Prostate gland (tissue), 2 donors: ENCODE measurements around the gene GPATCH2L. TPM values are rescaled to one million over a fixed set of nuclear protein-coding genes. Genes with fewer than 3 reads are reported as not detected.

Source experiments
- DNase-seq: peaks from one replicate; pipeline ENCODE4 v3.0.0-alpha.2; 2019; ENCODE audit warnings: low spot score
- H3K27ac ChIP-seq, 2 donors: fragments of 200-600 bp; sonication (generic); 2 replicates each; pipeline ENCODE4 v1.5.1; 2017 to 2019
- H3K27me3 ChIP-seq: fragments of 200-600 bp; sonication (generic); replicated peaks from 2 replicates; pipeline ENCODE4 v1.5.1; 2019; ENCODE audit not compliant: insufficient read depth
- H3K36me3 ChIP-seq, 2 donors: fragments of 200-600 bp; sonication (generic); 1 replicate in 1 of 2; 2 replicates in 1 of 2; pipeline versions ENCODE4 v1.5.1 to v1.8.1; 2017 to 2019
- H3K4me1 ChIP-seq: fragments of 200-600 bp; sonication (generic); replicated peaks from 2 replicates; pipeline ENCODE4 v1.5.1; 2019
- H3K4me3 ChIP-seq, 2 donors: fragments of 200-600 bp; sonication (generic); 2 replicates each; pipeline ENCODE4 v1.5.1; 2017 to 2019
- H3K9me3 ChIP-seq: fragments of 200-600 bp; sonication (generic); 2 replicates; pipeline ENCODE4 v1.5.1; 2017
- POLR2A ChIP-seq: fragments of 450-650 bp; IDR thresholded peaks from one replicate; pipeline ENCODE4 v1.6.1; 2016; ENCODE audit warnings: antibody characterized with exemption, mild to moderate bottlenecking
- POLR2AphosphoS5 ChIP-seq: sonication (generic); formaldehyde crosslinking; IDR thresholded peaks from one replicate; pipeline ENCODE4 v1.6.1; 2017; ENCODE audit warnings: antibody characterized with exemption
- WGBS: methylation state at CpG from one replicate; pipeline ENCODE4 v1.1.5; 2018; 5-methylcytosine and 5-hydroxymethylcytosine counted together
- intact Hi-C: fragments of 100-400 bp; cut with DNase I; formaldehyde crosslinking; loops from one replicate; pipeline ENCODE4 v1.14.2; 2022
- total RNA-seq, 2 donors: library from RNA; depleted of rRNA; stranded (reverse); fragments of >200 nt; gene quantifications; one replicate each; pipeline ENCODE4 v1.1.0, GENCODE V29; 2016
- TF ChIP-seq, protein P1 (sequence below), 4 experiments: fragments of 200-600 bp in 2 of 4; fragments of 450-650 bp in 2 of 4; sonication (generic) in 2 of 4; IDR thresholded peaks; 1 replicate in 3 of 4; 2 replicates in 1 of 4; pipeline ENCODE4 v1.5.1; 2016 to 2019; ENCODE audit warnings: antibody characterized with exemption in 4 of 4, mild to moderate bottlenecking in 2 of 4, moderate library complexity in 2 of 4

Gene GPATCH2L
- total RNA-seq, 2 donors from 2014 or later, result 39.0 to 60.3 TPM

DNA sequence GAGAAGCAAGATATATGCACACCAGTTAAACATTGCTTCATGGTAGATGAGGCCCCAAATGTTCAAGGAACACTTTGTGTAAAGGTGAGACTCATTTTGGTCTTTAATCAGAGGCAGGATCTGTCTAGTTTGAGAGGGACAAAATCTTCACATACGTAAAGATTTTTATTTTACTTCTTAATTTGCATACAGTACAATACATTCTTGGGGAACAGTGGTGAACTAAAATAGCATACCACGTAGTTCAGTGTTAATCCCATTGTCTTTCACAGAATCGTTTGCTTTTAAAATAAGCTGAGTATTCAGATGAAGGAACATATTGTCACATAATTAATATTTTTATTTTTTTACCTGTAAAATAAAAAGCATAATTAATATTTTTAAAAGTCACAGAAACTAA is 43.3 kb downstream of the GPATCH2L start:
- Histone ChIP-seq H3K27ac (no peak overlapping the region), H3K36me3 (no peaks in the 10 kb centered on the region), H3K9me3 (no peaks in the 10 kb centered on the region), H3K27me3 (no peaks in the 10 kb centered on the region), H3K4me3 (no peak overlapping the region), H3K4me1 (no peaks in the 10 kb centered on the region)
- WGBS, result 87% methylated on average over 3 of the region's 3 CpGs
- no peak for TF ChIP-seq POLR2A
- TF ChIP-seq, protein P1, sequence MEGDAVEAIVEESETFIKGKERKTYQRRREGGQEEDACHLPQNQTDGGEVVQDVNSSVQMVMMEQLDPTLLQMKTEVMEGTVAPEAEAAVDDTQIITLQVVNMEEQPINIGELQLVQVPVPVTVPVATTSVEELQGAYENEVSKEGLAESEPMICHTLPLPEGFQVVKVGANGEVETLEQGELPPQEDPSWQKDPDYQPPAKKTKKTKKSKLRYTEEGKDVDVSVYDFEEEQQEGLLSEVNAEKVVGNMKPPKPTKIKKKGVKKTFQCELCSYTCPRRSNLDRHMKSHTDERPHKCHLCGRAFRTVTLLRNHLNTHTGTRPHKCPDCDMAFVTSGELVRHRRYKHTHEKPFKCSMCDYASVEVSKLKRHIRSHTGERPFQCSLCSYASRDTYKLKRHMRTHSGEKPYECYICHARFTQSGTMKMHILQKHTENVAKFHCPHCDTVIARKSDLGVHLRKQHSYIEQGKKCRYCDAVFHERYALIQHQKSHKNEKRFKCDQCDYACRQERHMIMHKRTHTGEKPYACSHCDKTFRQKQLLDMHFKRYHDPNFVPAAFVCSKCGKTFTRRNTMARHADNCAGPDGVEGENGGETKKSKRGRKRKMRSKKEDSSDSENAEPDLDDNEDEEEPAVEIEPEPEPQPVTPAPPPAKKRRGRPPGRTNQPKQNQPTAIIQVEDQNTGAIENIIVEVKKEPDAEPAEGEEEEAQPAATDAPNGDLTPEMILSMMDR (IDR thresholded peaks at IDR 0.05), result no peak
- no peak for TF ChIP-seq POLR2AphosphoS5
- DNase-seq, result no peak
- intact Hi-C loops, result no loop called here

DNA sequence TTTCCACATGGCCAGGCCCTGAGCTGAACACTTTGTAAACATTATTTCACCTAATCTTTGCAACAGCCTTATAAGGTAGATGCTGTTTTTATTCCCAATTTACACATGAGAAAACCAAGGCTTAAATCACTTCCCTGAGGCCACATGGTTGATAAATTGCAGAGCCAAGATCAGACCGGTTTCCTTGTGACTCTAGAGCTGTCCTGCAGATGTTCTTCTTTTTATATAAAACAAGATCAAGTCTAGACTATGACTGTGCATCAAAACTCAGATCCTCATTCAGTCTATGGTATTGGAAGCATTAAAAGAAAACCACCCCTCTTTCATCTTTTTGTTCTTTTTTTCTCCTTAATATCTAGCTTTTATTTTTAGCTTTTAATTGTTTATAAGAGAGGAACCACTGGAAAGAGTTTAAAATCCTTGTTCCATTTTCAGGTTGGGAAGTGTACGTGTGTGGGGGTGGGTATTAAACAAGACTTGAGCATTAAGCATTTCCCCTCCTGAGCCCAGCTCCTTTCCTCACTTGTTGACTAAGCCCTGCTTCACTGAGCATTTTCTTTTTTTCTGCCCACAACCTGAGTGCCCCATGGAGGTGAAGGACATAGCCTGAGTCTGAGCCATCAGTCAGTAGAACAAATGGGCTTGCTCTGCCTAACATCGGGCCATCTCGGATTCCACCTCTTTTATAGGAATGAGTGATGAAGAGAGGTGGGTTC is 45.4 kb downstream of the GPATCH2L start:
- TF ChIP-seq POLR2A (no peak), POLR2AphosphoS5 (no peak)
- TF ChIP-seq, protein P1 (IDR thresholded peaks at IDR 0.05), result no peak
- no peaks in the 10 kb centered on the region for H3K36me3 ChIP-seq
- H3K27me3 ChIP-seq, result no peaks in the 10 kb centered on the region
- 64% methylated on average over 4 of the region's 4 CpGs for WGBS
- no peak overlapping the region for H3K4me3 ChIP-seq
- no peaks in the 10 kb centered on the region for H3K4me1 ChIP-seq
- no peak for DNase-seq
- intact Hi-C loops, result no loop called here
- no peak overlapping the region for H3K27ac ChIP-seq
- H3K9me3 ChIP-seq, result no peaks in the 10 kb centered on the region

DNA sequence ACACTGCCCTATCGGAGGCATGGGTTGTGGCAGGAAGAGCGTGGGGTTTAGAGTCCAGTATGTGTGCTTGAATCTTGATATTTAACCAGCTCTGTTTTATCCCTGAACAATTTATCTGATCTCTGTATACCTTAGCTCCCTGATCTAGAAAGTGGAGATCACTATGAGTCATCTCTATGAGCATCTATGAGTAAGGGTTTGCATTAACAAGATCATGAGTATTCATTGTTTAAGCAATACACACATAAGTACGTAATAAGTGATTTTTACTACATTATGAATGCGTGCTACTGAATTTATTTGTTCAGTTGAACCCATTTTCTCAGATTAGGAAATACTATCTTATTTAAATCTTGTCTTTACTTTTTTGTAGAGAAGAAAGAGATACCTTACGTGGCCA is 49.4 kb downstream of the GPATCH2L start:
- intact Hi-C loops, result no loop called here
- H3K27me3 ChIP-seq, result no peaks in the 10 kb centered on the region
- no peaks in the 10 kb centered on the region for H3K36me3 ChIP-seq
- no peak overlapping the region for H3K4me3 ChIP-seq
- H3K9me3 ChIP-seq, result no peaks in the 10 kb centered on the region
- H3K27ac ChIP-seq, result no peak overlapping the region
- 90% methylated on average over 5 of the region's 5 CpGs for WGBS
- TF ChIP-seq, protein P1 (IDR thresholded peaks at IDR 0.05), result no peak
- TF ChIP-seq POLR2A (no peak), POLR2AphosphoS5 (no peak)
- H3K4me1 ChIP-seq, result no peaks in the 10 kb centered on the region
- no peak for DNase-seq

DNA sequence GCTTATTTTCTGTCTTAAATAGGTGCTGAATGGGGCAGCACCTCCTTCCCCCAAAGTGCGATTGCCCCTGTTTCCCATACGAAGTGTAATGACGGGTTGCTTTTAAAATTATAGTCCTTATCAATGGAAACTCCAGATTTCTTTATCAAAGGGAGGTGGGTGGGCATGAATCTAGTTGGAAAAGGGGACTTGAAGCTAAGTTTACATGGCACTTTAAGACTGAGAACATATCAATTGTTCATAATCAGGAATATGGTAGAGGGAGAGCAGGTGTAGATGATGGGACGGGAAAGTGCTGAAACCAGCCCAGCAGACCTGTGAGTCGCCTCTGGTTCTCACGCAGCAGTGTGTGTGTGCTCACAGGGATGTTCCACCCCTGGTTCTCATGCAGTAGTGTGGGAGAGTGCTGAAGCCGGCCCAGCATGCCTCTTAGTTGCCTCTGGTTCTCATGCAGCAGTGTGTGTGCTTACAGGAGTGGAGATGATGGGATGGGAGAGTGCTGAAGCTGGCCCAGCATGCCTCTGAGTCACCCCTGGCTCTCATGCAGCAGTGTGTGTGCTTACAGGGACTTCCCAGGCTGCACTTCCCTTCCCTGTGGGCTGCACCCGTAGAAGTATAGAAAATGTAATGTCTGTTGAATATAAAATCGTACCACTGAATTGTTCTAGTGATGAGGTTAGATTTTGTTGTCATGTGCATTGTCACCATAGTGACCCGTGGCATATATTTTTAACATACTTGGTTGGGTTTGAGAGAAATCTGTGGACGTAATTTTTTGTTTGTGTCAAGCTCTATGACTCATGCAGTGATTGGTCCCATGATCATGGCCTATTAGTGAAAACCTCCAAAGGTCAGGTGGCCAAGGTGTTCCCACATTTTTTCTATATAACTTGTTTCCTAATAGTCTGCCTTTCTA is 51.6 kb downstream of the GPATCH2L start:
- intact Hi-C loops, result no loop called here
- no peaks in the 10 kb centered on the region for H3K27me3 ChIP-seq
- no peak overlapping the region for H3K27ac ChIP-seq
- 83% methylated on average over 11 of the region's 11 CpGs for WGBS
- TF ChIP-seq POLR2A (no peak), POLR2AphosphoS5 (no peak)
- TF ChIP-seq, protein P1 (IDR thresholded peaks at IDR 0.05), result no peak
- no peak overlapping the region for H3K4me3 ChIP-seq
- H3K36me3 ChIP-seq, result no peaks in the 10 kb centered on the region
- H3K4me1 ChIP-seq, result no peaks in the 10 kb centered on the region
- no peaks in the 10 kb centered on the region for H3K9me3 ChIP-seq
- DNase-seq, result no peak
